ENCODE results near the gene SLC25A53.
A peak's percentile ranks its signal among the peaks of the same experiment; 100 is the strongest.
"Not testable (repeated sequence)": the region's sequence is repeated elsewhere in the genome, so short reads cannot be mapped to it uniquely, and the experiment has no call there.

SLC25A53 gene

GRCh38 chrX:104134583-104135261 is 22.1 kb downstream of the SLC25A53 start:
- DNase-seq: no peak

- no peak for DNase-seq
These were observed 26.0 kb downstream of the SLC25A53 start for GRCh38 chrX:104130808-104131207.

GRCh38 chrX:104126856-104127255 is 30.0 kb downstream of the SLC25A53 start:
- no peak for DNase-seq

- DNase-seq: no peak
These were observed 34.0 kb downstream of the SLC25A53 start for GRCh38 chrX:104122829-104123228.

- no peak for DNase-seq
These were observed 38.0 kb downstream of the SLC25A53 start for GRCh38 chrX:104118765-104119164.

- DNase-seq: no peak
These were observed 39.0 kb downstream of the SLC25A53 start for GRCh38 chrX:104117759-104118158.

- peak in 43 of 51 donors; percentile 0 to 58 (median 20) for DNase-seq
These were observed 43.4 kb downstream of the SLC25A53 start for GRCh38 chrX:104113222-104113965.

GRCh38 chrX:104112326-104112951 is 44.4 kb downstream of the SLC25A53 start, which contains the start of gene ZCCHC18:
TSS of gene ZCCHC18 (plus strand) at chrX:104112523. CDS start at chrX:104114112, 1,589 bp downstream.
- peak in 48 of 51 donors; percentile 0 to 67 (median 34) for DNase-seq

- DNase-seq: peak in 2 of 51 donors; percentile 1 to 8
These were observed 46.1 kb downstream of the SLC25A53 start for GRCh38 chrX:104110491-104111240.

- DNase-seq: no peak
These were observed 47.9 kb downstream of the SLC25A53 start for GRCh38 chrX:104108955-104109354.

GRCh38 chrX:104105330-104106262 is 51.2 kb downstream of the SLC25A53 start:
- no peak for DNase-seq

- no peak for DNase-seq
These were observed 52.1 kb downstream of the SLC25A53 start for GRCh38 chrX:104104676-104105075.

- DNase-seq: no peak
These were observed 57.9 kb downstream of the SLC25A53 start for GRCh38 chrX:104098919-104099318.

- DNase-seq: peak in 25 of 51 donors; percentile 0 to 60 (median 12)
These were observed 58.5 kb downstream of the SLC25A53 start for GRCh38 chrX:104098151-104098808.

- no peak for DNase-seq
These were observed 70.9 kb downstream of the SLC25A53 start for GRCh38 chrX:104085919-104086318.

- DNase-seq: no peak
These were observed 71.3 kb downstream of the SLC25A53 start for GRCh38 chrX:104085477-104085876.

GRCh38 chrX:104084534-104085277 is 72.1 kb downstream of the SLC25A53 start:
- no peak for DNase-seq

GRCh38 chrX:104084063-104084462 is 72.7 kb downstream of the SLC25A53 start:
- DNase-seq: no peak

- not testable (repeated sequence) for DNase-seq
These were observed 79.0 kb downstream of the SLC25A53 start for GRCh38 chrX:104077854-104078253.
